ENCODE results near the gene NELL1.
"Not testable (repeated sequence)": the region's sequence is repeated elsewhere in the genome, so short reads cannot be mapped to it uniquely, and the experiment has no call there.

The NELL1 gene

DNA sequence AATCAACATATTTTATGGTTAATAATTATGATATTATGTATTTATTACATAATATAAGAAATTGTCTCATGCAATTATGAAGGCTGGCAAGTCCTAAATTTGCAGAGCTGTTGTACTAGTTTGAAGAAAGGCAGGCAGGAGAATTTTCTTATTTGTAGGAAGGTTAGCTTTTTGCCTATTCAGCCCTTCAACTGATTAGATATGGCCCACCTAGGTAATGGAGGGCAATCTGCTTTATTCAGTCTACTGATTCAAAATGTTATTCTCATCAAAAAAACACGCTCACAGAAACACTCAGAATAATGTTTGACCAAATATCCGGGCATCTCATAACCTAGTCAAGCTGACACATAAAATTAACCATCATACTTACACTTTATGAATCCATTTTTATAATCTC, 589.0 kb downstream of the NELL1 start:
- DNase-seq (ENCODE audit: low spot score), result no peak
- no peak for TF ChIP-seq CTCF (IDR thresholded peaks at IDR 0.05)
- no peak overlapping the region for H3K4me3 ChIP-seq
- no peak overlapping the region for H3K27ac ChIP-seq

DNA sequence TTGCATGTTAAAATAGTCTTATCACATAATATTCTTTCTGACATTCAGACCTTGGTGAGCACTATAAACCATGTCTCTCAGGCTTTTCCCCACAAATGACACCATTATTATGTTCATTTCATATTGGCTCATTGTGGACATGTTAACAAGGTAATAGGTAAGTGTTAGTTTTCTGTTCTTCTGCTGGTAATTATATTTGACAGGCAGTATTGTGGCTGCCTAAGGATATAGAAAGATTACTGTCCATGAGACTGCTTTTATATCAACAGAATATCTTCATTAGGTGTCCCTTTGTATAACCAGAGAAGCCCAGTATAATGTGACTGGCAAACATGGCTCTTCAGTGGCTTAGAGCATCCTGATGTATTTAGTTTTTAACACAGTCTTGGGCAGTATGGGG, 590.7 kb downstream of the NELL1 start:
- Histone ChIP-seq H3K4me3 (no peak overlapping the region), H3K27ac (no peak overlapping the region)
- no peak for TF ChIP-seq CTCF (IDR thresholded peaks at IDR 0.05)
- DNase-seq (ENCODE audit: low spot score), result no peak

DNA sequence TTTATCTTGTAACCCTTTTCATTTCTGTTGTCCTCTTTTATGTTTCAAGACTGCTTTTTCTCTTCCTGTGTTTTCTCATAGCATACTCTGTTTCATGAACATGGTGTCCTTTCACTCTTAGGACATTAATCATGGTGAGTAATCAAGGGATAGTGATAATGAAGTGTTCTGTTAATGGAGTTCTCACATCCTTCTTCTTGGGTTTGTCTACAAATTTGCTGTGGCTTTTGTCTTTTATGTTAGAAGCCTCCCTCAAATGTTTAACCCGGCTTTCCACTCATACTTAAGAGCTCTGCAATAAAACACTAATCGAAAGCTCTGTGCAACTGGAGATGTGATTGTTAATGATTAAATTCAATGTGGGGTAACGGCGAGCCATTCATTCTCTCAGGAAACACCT, 593.6 kb downstream of the NELL1 start:
- TF ChIP-seq CTCF (IDR thresholded peaks at IDR 0.05), result no peak
- no peak for DNase-seq (ENCODE audit: low spot score)
- no peak overlapping the region for H3K27ac ChIP-seq
- no peak overlapping the region for H3K4me3 ChIP-seq

GRCh38 chr11:21264125-21264524, 594.7 kb downstream of the NELL1 start:
- no peak overlapping the region for H3K4me3 ChIP-seq
- H3K27ac ChIP-seq, result no peak overlapping the region
- DNase-seq (ENCODE audit: low spot score), result no peak
- TF ChIP-seq CTCF (IDR thresholded peaks at IDR 0.05), result no peak

DNA sequence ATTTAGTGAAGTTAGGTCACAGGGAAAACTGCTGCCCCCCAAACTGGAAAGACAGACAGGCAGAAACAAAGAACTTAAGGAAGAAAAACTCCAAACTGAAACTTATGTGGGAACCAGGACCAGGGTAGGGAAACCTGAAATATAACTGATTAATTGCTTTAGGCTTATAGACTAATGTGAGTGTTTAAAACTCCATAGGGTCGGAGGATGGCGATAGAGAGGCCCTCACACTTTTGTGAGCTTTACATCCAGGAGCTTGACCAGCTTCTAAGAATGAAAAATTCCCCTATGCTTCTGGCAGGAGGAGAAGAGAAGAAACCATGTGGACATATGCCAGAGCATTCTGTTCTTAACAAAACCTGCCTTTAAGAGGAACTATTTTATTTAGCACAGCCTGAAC, 598.6 kb downstream of the NELL1 start:
- no peak overlapping the region for H3K27ac ChIP-seq
- no peak for DNase-seq (ENCODE audit: low spot score)
- H3K4me3 ChIP-seq, result no peak overlapping the region
- TF ChIP-seq CTCF (IDR thresholded peaks at IDR 0.05), result no peak

DNA sequence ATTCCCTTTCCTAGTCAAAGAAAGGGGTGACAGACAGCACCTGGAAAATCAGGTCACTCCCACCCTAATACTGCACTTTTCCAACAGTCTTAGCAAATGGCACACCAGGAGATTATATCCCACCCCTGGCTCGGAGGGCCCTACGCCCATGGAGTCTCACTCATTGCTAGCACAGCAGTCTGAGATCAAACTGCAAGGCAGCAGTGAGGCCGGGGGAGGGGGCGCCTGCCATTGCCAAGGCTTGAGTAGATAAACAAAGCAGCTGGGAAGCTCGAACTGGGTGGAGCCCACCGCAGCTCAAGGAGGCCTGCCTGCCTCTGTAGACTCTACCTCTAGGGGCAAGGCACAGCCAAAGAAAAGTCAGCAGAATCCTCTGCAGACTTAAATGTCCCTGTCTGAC, 602.8 kb downstream of the NELL1 start:
- not testable (repeated sequence) for H3K4me3 ChIP-seq; DNase-seq (ENCODE audit: low spot score); H3K27ac ChIP-seq

DNA sequence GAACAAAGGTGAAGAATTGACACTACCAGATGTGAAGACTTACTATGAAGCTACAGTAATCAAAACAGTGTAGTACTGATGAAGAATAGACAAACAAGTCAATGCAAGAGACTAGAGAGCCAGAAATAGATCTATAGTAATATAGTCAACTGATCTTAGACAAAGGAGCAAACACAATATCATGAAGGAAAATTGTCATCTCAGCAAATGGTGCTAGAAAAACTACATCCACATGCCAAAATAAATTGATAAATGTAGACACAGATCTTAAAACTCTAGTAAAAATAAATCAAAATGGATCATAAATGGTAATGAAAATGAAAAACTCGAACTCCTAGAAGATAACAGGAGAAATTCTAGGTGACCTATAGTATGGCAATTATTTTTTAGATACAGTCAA, 609.5 kb downstream of the NELL1 start:
- TF ChIP-seq CTCF (IDR thresholded peaks at IDR 0.05), result no peak
- Histone ChIP-seq H3K27ac (no peak overlapping the region), H3K4me3 (no peak overlapping the region)
- no peak for DNase-seq (ENCODE audit: low spot score)

DNA sequence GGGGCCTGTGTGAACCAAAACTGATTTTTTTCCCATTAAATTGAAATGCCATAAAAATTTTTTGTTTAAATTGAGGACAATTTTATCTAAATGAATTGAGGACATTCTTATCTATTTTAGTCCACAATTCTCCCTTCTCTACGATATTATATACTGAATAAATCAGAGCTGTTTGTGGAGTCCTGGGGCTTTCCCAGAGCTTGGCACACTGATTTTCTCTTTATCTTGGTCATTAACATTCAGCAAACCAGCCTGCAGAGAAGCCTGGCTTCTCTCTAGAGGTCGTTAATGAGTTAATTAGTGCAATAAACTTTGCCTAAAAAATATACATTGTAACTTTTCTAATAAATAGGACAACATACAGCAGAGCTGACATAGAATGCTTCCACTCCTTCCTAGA, 615.7 kb downstream of the NELL1 start:
- DNase-seq (ENCODE audit: low spot score), result no peak
- no peak overlapping the region for H3K4me3 ChIP-seq
- TF ChIP-seq CTCF (IDR thresholded peaks at IDR 0.05), result no peak
- H3K27ac ChIP-seq, result no peak overlapping the region

All from coronary artery (tissue), 2 donors.